ENCODE data around the gene BATF3.

The BATF3 gene

GRCh38 chr1:212685429-212685828 is 14.2 kb downstream of the BATF3 start:
- DNase-seq (ENCODE audit: low spot score) (no peak), FAIRE-seq (no peak)

DNA sequence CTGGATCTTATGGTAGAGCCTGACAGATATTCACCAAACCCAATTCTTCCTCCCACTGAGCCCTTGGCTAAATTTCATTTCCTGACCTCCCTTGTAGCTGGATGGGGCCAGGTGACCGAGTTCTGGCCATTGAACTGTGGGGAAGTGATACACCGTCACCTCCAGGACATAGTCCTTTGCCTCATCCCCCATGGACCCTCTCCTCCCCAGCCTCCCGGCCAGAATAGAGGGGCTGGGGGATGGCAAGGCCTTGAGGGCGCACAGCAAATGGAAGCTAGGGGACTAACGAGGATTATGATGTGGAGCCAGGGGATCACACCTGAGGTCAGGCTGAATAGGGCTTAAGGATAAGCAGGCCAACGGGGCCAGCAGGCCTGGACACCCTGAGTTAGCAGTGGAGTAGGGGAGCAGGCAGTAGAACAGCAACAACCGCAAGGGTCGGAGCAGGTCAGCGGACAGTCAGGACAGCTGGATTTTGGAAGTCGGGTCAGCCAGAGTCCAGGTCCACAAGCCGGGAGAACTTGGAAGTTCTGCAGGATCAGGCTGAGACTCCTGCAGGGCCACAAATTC is 15.0 kb downstream of the BATF3 start:
- no peak for FAIRE-seq
- no peak for DNase-seq (ENCODE audit: low spot score)

DNA sequence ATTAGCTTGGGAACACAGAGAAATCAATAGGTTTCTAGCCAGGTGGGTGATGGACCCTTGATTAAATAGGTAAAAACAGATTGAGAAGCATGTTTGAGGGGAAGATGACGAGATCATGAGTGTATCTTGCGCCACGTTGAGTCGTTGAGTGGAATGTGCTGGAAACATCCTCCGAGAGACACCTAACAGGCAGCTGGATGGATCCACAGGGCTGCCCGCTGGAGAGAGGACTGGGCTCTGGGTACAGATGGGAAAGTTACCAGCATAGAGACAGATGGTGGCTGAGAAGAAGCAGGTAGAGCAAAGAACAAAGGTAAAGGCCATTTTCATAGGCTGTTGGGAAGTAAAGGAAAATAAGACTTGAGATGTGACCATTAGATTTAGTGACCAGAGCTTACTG is 15.6 kb downstream of the BATF3 start:
- FAIRE-seq (no peak), DNase-seq (ENCODE audit: low spot score) (no peak)

DNA sequence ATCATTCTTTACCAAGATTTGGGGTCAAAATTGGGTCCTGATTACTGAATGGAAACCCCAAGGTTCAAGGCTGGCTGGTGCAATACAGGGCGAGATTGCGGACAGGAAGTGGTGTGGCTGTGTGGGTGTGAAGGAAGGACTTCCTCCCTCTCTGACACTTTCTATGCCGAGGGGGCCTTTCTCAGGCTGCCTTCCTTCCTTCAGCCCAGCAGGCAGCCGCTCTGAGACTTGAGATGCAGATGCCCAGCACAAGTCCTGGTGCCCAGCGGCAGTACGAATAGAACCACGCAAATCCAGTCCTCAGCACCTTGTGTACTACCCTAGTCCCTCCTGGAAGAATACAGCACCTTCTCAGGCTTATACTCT is 16.3 kb downstream of the BATF3 start:
- FAIRE-seq (no peak), DNase-seq (ENCODE audit: low spot score) (no peak)

GRCh38 chr1:212680680-212681389 is 18.8 kb downstream of the BATF3 start:
- FAIRE-seq (no peak), DNase-seq (ENCODE audit: low spot score) (no peak)

- DNase-seq (ENCODE audit: low spot score): no peak
- no peak for FAIRE-seq
These were observed 20.9 kb downstream of the BATF3 start for GRCh38 chr1:212678456-212679410.

DNA sequence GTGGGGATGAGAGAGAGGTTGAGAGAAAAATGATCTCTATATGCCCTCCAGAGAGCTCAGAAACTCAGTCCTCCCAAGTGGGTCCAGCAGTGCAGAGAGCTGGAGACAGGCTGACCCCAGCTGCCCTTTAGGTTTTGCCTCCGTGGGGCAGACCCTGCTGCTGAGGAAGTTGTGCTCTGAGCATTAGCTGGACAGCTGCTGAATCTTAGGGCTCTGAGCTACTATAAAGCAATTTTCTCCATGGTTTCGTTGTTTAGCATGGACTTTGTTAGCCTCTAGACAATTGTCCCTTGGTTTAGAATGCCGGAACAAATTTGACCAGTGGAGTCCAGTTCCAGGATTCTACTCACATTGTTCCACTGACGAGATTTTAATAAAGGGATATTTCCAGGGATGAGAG is 22.1 kb downstream of the BATF3 start:
- no peak for FAIRE-seq

DNA sequence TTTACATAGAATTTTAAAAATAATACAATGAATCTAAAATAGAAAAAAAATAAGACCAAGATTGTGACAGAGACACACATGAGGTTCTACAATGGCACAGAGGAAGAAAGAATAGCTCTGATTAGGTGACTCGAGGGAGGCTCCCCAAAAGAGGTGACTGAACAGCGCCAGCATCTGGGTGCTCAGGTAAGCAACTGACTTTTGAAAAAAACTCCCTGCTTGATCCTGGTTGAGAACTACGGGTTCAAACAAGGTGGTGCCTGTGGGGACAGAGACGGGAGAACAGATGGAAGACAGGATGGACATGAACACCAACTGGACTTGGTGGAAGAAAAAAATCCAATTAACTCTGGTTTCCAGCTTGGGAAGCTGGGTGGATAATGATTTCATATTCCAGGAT is 22.5 kb downstream of the BATF3 start:
- DNase-seq (ENCODE audit: low spot score): no peak

More for the DNA sequence above, 22.1 kb downstream of the BATF3 start:
- no peak for DNase-seq (ENCODE audit: low spot score)

GRCh38 chr1:212675675-212676074 is 24.0 kb downstream of the BATF3 start:
- FAIRE-seq (no peak), DNase-seq (ENCODE audit: low spot score) (no peak)

More for the DNA sequence above, 22.5 kb downstream of the BATF3 start:
- no peak for FAIRE-seq

DNA sequence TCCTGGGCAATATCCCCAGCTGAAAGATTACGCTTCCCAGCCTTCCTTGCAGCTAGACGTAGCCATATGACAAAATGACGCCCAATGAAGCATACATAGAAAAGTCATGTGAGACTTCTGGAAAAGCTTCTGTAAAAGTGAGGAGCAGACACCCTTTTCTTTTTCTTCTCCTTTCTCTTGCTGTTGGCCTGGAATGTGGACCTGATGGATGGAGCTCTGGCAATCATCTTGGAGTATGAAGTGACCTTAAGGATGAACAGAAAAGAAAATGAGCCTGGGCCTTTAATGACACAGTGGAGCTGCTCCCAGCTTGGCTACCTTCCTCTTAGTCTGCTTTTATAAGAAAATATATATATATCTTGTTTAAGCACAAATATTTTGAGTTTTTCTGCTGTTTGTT is 24.8 kb downstream of the BATF3 start:
- DNase-seq (ENCODE audit: low spot score): no peak
- no peak for FAIRE-seq

- DNase-seq (ENCODE audit: low spot score) (peak; percentile 83), FAIRE-seq (peak; percentile 77)
These were observed 28.2 kb downstream of the BATF3 start for GRCh38 chr1:212671342-212672031.

DNA sequence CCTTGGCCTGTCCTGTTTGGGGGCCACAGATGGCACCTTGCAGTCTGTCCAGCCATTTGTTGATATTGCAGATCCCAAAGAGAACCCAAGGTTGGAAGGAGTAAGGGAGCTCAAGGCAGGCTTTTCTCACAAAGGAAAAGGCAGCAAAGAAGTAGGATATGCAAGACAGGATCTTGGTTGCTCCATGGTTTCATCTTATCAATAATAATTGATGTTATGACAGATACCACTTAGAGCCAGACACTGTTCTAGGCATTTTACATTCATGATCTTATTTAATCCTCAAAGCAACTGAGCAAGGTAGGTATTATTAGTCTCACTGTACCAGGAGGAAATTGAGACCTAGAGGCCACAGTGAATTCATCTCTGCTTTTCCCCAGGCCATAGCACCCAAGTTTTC is 28.8 kb downstream of the BATF3 start:
- DNase-seq (ENCODE audit: low spot score) (no peak), FAIRE-seq (no peak)

GRCh38 chr1:212670301-212670700 is 29.3 kb downstream of the BATF3 start:
- FAIRE-seq (no peak), DNase-seq (ENCODE audit: low spot score) (no peak)

DNA sequence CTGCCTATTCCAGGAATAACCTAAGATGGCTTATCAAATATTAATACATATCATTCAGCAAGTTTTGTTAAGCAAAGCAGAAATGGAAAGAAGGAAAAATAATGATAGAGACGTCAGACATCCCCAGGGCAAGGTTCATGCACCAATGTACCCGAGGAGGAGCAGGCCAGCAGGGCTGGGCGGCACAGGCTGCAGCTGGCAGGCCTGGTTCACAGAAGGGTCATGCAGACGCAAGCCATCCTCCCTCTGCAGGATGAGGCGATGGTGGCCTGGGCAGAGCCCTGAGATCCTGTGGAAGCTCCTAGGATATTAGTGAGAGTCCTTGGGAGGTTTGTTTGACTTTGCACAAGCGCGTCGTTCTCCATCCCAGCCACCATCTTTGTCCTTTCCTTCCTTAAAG is 30.0 kb downstream of the BATF3 start:
- no peak for FAIRE-seq
- no peak for DNase-seq (ENCODE audit: low spot score)

GRCh38 chr1:212669102-212669501 is 30.5 kb downstream of the BATF3 start:
- FAIRE-seq (no peak), DNase-seq (ENCODE audit: low spot score) (no peak)

DNA sequence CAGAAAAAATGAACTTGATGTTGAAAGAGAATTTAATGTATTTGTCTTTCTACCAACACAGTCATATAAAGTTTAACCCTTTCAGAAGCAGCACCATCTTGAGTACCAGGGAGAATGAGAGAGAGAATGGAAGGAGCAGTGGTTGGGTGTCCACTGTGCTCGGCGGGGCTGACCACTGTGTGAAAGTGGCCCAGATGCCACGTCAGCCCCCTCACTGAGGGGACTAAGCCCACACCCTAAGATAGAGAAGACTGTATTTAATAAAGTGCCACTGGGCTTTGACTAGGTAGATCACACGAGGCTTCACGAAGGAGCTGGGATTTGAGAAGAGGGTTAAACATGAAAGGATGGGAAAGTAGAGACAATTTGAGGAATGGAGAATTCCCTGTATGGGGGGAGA is 31.2 kb downstream of the BATF3 start:
- no peak for FAIRE-seq
- DNase-seq (ENCODE audit: low spot score): no peak

DNA sequence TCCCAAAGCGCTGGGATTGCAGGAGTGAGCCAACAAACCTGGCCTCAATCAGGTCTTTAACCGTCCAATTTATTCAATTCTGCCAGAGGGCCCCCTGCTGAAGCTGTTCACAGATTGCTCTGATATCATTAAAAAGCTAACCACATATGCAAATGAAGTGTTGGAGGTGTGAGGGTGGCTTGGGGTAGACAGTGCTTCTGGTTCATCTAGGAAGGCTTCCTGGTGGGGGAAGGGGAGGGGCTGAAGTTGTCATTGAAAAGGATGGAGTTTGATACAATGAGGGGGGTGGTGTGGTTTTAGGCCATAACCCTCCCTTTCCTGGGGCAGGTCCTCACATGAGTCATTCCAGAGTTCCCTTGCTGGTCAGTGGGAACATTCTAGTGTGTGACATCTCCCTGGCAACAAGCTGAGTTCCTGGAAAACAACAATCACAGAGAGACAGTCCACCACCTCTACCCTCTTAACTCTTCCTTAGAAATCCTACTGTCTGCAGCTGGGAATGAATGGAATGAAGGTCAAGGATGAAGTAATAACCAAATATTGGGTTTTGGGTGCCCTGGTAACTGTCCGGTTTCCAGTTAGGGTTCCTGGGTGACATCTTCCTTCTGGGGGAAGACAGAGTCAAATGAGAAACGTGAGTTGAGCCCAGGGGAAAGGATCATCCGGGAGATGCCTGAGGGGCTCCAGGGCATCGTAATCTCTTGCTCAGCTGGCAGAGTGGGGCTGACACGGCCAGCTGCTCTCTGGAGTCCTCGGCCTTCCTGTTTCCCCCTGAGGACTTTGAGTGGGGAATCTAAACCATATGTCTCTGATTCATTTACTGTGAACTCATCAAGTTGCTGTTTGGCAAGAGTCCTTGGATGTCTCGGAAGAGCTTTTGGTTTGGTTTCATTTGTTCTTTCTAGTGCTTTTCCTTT is 32.2 kb downstream of the BATF3 start:
- DNase-seq (ENCODE audit: low spot score) (peak; percentile 95), FAIRE-seq (peak; percentile 73)

DNA sequence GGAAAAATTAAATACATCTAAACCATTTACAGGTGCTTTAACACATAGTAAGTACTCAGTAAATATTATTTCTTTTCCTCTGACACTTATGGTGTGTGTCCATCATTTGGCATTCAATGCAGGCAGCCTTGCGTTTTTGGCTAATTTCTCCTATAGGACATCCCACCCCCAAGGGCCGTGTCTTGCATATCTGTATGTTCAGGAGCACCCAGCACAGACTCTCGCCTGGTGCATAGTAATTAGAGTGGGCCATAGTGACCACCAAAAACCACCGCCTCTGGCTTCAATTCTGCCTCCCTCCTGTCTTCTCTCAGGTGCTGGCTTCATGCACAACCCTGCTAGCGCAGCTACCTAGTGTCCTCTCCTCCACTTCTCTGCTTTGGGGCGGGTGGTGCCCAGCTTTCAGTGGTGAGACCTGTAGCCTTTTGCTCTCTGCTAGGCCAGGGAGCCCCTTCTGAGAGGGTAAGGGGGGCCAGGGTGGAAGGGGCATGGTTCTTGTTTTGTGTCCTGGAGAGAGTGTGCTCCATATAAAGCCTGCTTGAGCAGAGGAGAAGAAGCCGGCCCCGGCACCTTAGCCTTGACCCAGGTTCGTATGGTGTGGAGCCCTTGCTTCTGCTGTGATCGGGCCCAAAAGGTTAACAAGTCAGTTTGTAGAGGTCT is 33.4 kb downstream of the BATF3 start:
- DNase-seq (ENCODE audit: low spot score) (no peak), FAIRE-seq (no peak)

GRCh38 chr1:212665241-212666115 is 34.2 kb downstream of the BATF3 start:
- DNase-seq (ENCODE audit: low spot score) (peak; percentile 42), FAIRE-seq (no peak)

All from RCC 7860 (cell line).